GM23248 (cell line): ENCODE measurements around the gene AJM1. TPM values are rescaled to one million over a fixed set of nuclear protein-coding genes. Genes with fewer than 3 reads are reported as not detected.
"Not testable (repeated sequence)": the region's sequence is repeated elsewhere in the genome, so short reads cannot be mapped to it uniquely, and the experiment has no call there.

ENCODE experiments used
- DNase-seq: peaks from one replicate; pipeline ENCODE4 v3.0.0-alpha.2; 2015
- H2AFZ ChIP-seq: fragments of 200-600 bp; sonication (generic); 2 replicates; pipeline ENCODE4 v1.6.1; 2016; ENCODE audit warnings: antibody characterized with exemption
- H3F3A ChIP-seq: fragments of 200-600 bp; sonication (generic); 2 replicates; pipeline ENCODE4 v1.6.1; 2016; ENCODE audit warnings: mild to moderate bottlenecking, antibody characterized with exemption, mixed run types; ENCODE audit not compliant: insufficient read depth
- H3K27ac ChIP-seq: fragments of 200-600 bp; sonication (generic); 2 replicates; pipeline ENCODE4 v1.5.1; 2016; ENCODE audit warnings: mild to moderate bottlenecking
- H3K27me3 ChIP-seq: fragments of 200-600 bp; sonication (generic); replicated peaks from 2 replicates; pipeline ENCODE4 v1.6.1; 2016; ENCODE audit warnings: mild to moderate bottlenecking; ENCODE audit not compliant: insufficient read depth
- H3K36me3 ChIP-seq: fragments of 200-600 bp; sonication (generic); 2 replicates; pipeline ENCODE4 v1.6.1; 2016; ENCODE audit warnings: low read depth, mild to moderate bottlenecking
- H3K4me1 ChIP-seq: fragments of 200-600 bp; sonication (generic); 2 replicates; pipeline ENCODE4 v1.6.1; 2016; ENCODE audit warnings: mild to moderate bottlenecking; ENCODE audit not compliant: insufficient read depth
- H3K4me2 ChIP-seq: fragments of 200-600 bp; sonication (generic); one replicate; pipeline ENCODE4 v1.6.1; 2016; ENCODE audit warnings: mild to moderate bottlenecking; ENCODE audit not compliant: unreplicated experiment
- H3K4me3 ChIP-seq: fragments of 200-600 bp; sonication (generic); 2 replicates; pipeline ENCODE4 v1.5.1; 2016; ENCODE audit warnings: mild to moderate bottlenecking
- H3K79me2 ChIP-seq: fragments of 200-600 bp; sonication (generic); 2 replicates; pipeline ENCODE4 v1.6.1; 2016; ENCODE audit warnings: mild to moderate bottlenecking; ENCODE audit not compliant: insufficient read depth
- H3K9ac ChIP-seq: fragments of 200-600 bp; sonication (generic); 2 replicates; pipeline ENCODE4 v1.6.1; 2016; ENCODE audit warnings: mild to moderate bottlenecking
- H3K9me2 ChIP-seq: fragments of 200-600 bp; sonication (generic); 2 replicates; pipeline ENCODE4 v1.6.1; 2016; ENCODE audit warnings: mixed run types, mild to moderate bottlenecking, moderate library complexity; ENCODE audit not compliant: insufficient read depth
- H3K9me3 ChIP-seq: fragments of 200-600 bp; sonication (generic); one replicate; pipeline ENCODE4 v1.6.1; 2017; ENCODE audit warnings: low read depth
- H4K20me1 ChIP-seq: fragments of 200-600 bp; sonication (generic); 2 replicates; pipeline ENCODE4 v1.6.0; 2016; ENCODE audit not compliant: insufficient read depth
- EZH2 ChIP-seq: fragments of 200-600 bp; sonication (generic); IDR thresholded peaks from 2 replicates; pipeline ENCODE4 v1.6.1; 2018; ENCODE audit warnings: antibody characterized with exemption, mild to moderate bottlenecking; ENCODE audit not compliant: insufficient read depth, poor library complexity, severe bottlenecking
- EZH2phosphoT487 ChIP-seq: fragments of 200-600 bp; sonication (generic); IDR thresholded peaks from 2 replicates; pipeline ENCODE4 v1.6.1; 2018; ENCODE audit warnings: antibody characterized with exemption, moderate library complexity, mild to moderate bottlenecking, low read depth; ENCODE audit not compliant: insufficient read depth
- WGBS, 2 experiments: methylation state at CpG; one replicate each; pipeline ENCODE4 v1.1.6; 2015 to 2017; ENCODE audit warnings: low lambda C conversion rate in 2 of 2, low coverage in 1 of 2; ENCODE audit errors: missing lambda C conversion rate in 2 of 2; 5-methylcytosine and 5-hydroxymethylcytosine counted together
- in situ Hi-C: fragments of 300-500 bp; cut with MboI; formaldehyde crosslinking; loops from 2 replicates; pipeline ENCODE4 v1.15.0; 2020
- polyA plus RNA-seq: library from polyadenylated mRNA; unstranded; fragments of >200 nt; fragmentation: Nextera tagmentation; extraction: Ambion mirVana; gene quantifications from 2 replicates; pipeline ENCODE4 v1.2.1, GENCODE V29; 2016
- total RNA-seq: library from RNA; depleted of rRNA; stranded (reverse); fragments of >200 nt; shearing (Covaris generic); gene quantifications from 2 replicates; pipeline ENCODE4 v1.2.3, GENCODE V29; 2014

Gene AJM1
- total and polyA plus RNA-seq, 2 experiments from 2014 or later: 1.1 to 1.4 TPM

- TF ChIP-seq EZH2 (no peak), EZH2phosphoT487 (no peak)
- Histone ChIP-seq H3K9me3 (no peaks in the 10 kb centered on the region), H3K4me2 (peak overlapping the region; percentile 56), H3K79me2 (no peaks in the 10 kb centered on the region), H3K4me3 (peak overlapping the region; percentile 40), H4K20me1 (no peaks in the 10 kb centered on the region), H3K27ac (no peak overlapping the region), H3F3A (0 out of 2 replicates have a peak, but pooled peaks cover 4% of the 10 kb centered on the region), H3K9ac (no peak overlapping the region), H2AFZ (no peak overlapping the region), H3K9me2 (no peaks in the 10 kb centered on the region), H3K27me3 (peaks cover 50% of the 10 kb centered on the region), H3K4me1 (0 out of 2 replicates have a peak, but pooled peaks cover 3% of the 10 kb centered on the region), H3K36me3 (no peaks in the 10 kb centered on the region)
- 2% methylated on average over 41 to 56 of the region's 63 CpGs for WGBS, 2 experiments
- in situ Hi-C loops: no loop called here
- DNase-seq: peak; percentile 67
Measured at GRCh38 chr9:136799854-136800657, 42.2 kb upstream of the AJM1 start.

- in situ Hi-C loops: no loop called here
Measured at GRCh38 chr9:136802321-136802720, 40.0 kb upstream of the AJM1 start.

GRCh38 chr9:136803009-136803550 lies 39.2 kb upstream of the AJM1 start:
- H3K9me2 ChIP-seq, H3K9me3 ChIP-seq, H2AFZ ChIP-seq, H3K27ac ChIP-seq, H3K4me1 ChIP-seq, H3K9ac ChIP-seq, H3K4me2 ChIP-seq, DNase-seq, H3F3A ChIP-seq, H3K36me3 ChIP-seq, in situ Hi-C loops, H3K4me3 ChIP-seq, H4K20me1 ChIP-seq, H3K79me2 ChIP-seq: not testable (repeated sequence)
- peaks cover 38% of the 10 kb centered on the region for H3K27me3 ChIP-seq
- WGBS, 2 experiments: 70 to 81% methylated on average over 3 to 5 of the region's 9 CpGs

More at GRCh38 chr9:136802321-136802720, 40.0 kb upstream of the AJM1 start:
- Histone ChIP-seq H3K27me3 (peaks cover 42% of the 10 kb centered on the region), H3K4me1 (0 out of 2 replicates have a peak, but pooled peaks cover 3% of the 10 kb centered on the region), H3K4me2 (no peak overlapping the region), H3K27ac (no peak overlapping the region), H3K9me3 (no peaks in the 10 kb centered on the region), H3K9me2 (no peaks in the 10 kb centered on the region), H2AFZ (no peak overlapping the region), H4K20me1 (no peaks in the 10 kb centered on the region), H3K9ac (no peak overlapping the region), H3K4me3 (no peak overlapping the region), H3F3A (0 out of 2 replicates have a peak, but pooled peaks cover 4% of the 10 kb centered on the region), H3K79me2 (no peaks in the 10 kb centered on the region), H3K36me3 (no peaks in the 10 kb centered on the region)
- no peak for TF ChIP-seq EZH2
- no peak for TF ChIP-seq EZH2phosphoT487
- WGBS, 2 experiments: 68 to 76% methylated on average over 6 of the region's 6 CpGs
- DNase-seq: no peak

GRCh38 chr9:136803551-136804508 lies 38.4 kb upstream of the AJM1 start:
- Histone ChIP-seq H3K4me3 (no peak overlapping the region), H3K9ac (no peak overlapping the region), H3K36me3 (no peaks in the 10 kb centered on the region), H3K4me2 (no peak overlapping the region), H2AFZ (no peak overlapping the region), H3F3A (0 out of 2 replicates have a peak, but pooled peaks cover 4% of the 10 kb centered on the region), H3K4me1 (0 out of 2 replicates have a peak, but pooled peaks cover 3% of the 10 kb centered on the region), H3K27me3 (peaks cover 32% of the 10 kb centered on the region), H4K20me1 (no peaks in the 10 kb centered on the region), H3K9me3 (no peaks in the 10 kb centered on the region), H3K9me2 (no peaks in the 10 kb centered on the region), H3K79me2 (peaks cover 9% of the 10 kb centered on the region), H3K27ac (no peak overlapping the region)
- in situ Hi-C loops: no loop called here
- no peak for DNase-seq
- TF ChIP-seq EZH2phosphoT487 (no peak), EZH2 (no peak)
- 89 to 93% methylated on average over 22 of the region's 22 CpGs for WGBS, 2 experiments
